Activated naive CD4-positive, alpha-beta T cell treated with anti-CD3 and anti-CD28 coated beads, Interleukin-2, amount 50 U/mL, for 24 hours (primary cell): ENCODE measurements around the gene OR2L8.
A peak's percentile ranks its signal among the peaks of the same experiment; 100 is the strongest.
"Not testable (repeated sequence)": the region's sequence is repeated elsewhere in the genome, so short reads cannot be mapped to it uniquely, and the experiment has no call there.

Source experiments
- H3K27ac Mint-ChIP-seq: one replicate; pipeline ENCODE4 v1.8.0; 2021; ENCODE audit warnings: mild to moderate bottlenecking, mixed read lengths
- H3K27me3 Mint-ChIP-seq: one replicate; pipeline ENCODE4 v1.8.0; 2021; ENCODE audit warnings: mixed read lengths
- H3K36me3 Mint-ChIP-seq: one replicate; pipeline ENCODE4 v1.8.0; 2021; ENCODE audit warnings: mixed read lengths
- H3K4me1 Mint-ChIP-seq: one replicate; pipeline ENCODE4 v1.8.0; 2021; ENCODE audit warnings: mixed read lengths
- H3K4me3 Mint-ChIP-seq: one replicate; pipeline ENCODE4 v1.8.0; 2021; ENCODE audit warnings: mild to moderate bottlenecking, mixed read lengths
- H3K9me3 Mint-ChIP-seq: one replicate; pipeline ENCODE4 v1.8.0; 2021; ENCODE audit warnings: mixed read lengths

OR2L8 gene, protein sequence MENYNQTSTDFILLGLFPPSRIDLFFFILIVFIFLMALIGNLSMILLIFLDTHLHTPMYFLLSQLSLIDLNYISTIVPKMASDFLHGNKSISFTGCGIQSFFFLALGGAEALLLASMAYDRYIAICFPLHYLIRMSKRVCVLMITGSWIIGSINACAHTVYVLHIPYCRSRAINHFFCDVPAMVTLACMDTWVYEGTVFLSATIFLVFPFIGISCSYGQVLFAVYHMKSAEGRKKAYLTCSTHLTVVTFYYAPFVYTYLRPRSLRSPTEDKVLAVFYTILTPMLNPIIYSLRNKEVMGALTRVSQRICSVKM

DNA sequence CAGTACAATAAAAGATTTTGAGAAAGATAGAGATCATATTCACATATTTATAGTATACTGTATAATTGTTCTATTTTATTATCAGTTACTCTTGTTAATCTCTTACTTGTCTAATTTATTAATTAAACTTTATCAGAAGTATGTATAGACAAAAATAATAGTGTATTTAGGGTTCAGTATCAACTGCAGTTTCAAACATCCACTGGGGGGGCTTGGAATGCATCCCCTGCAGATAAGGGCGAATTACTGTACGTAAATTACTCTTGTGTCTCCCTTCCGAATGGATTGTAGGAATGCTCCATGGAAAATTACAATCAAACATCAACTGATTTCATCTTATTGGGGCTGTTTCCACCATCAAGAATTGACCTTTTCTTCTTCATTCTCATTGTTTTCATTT, at the start of gene OR2L8:
Gene OR2L8 (plus strand): TSS at position 301 of the 400 bp plus-strand sequence. CDS start 0 bp downstream, at position 301.
- no peaks in the 10 kb centered on the region for H3K4me1 Mint-ChIP-seq
- no peaks in the 10 kb centered on the region for H3K27me3 Mint-ChIP-seq
- peaks cover 6% of the 10 kb centered on the region for H3K9me3 Mint-ChIP-seq
- no peak within 1 kb of the TSS for H3K4me3 Mint-ChIP-seq
- H3K36me3 Mint-ChIP-seq: no peaks in the 10 kb centered on the region
- no peak within 1 kb of the TSS for H3K27ac Mint-ChIP-seq

GRCh38 chr1:247904122-247904521, 44.5 kb upstream of the OR2L8 start:
- H3K9me3 Mint-ChIP-seq: peaks cover 8% of the 10 kb centered on the region
- H3K27me3 Mint-ChIP-seq: peaks cover 3% of the 10 kb centered on the region
- H3K4me3 Mint-ChIP-seq: no peak overlapping the region
- H3K4me1 Mint-ChIP-seq: peaks cover 29% of the 10 kb centered on the region
- no peak overlapping the region for H3K27ac Mint-ChIP-seq
- no peaks in the 10 kb centered on the region for H3K36me3 Mint-ChIP-seq

- peaks cover 8% of the 10 kb centered on the region for H3K9me3 Mint-ChIP-seq
- H3K4me1 Mint-ChIP-seq: peaks cover 29% of the 10 kb centered on the region
- H3K27ac Mint-ChIP-seq: no peak overlapping the region
- H3K27me3 Mint-ChIP-seq: peaks cover 3% of the 10 kb centered on the region
- peak overlapping the region; percentile 33 for H3K4me3 Mint-ChIP-seq
- H3K36me3 Mint-ChIP-seq: no peaks in the 10 kb centered on the region
Measured at GRCh38 chr1:247905181-247905580, 43.5 kb upstream of the OR2L8 start.

DNA sequence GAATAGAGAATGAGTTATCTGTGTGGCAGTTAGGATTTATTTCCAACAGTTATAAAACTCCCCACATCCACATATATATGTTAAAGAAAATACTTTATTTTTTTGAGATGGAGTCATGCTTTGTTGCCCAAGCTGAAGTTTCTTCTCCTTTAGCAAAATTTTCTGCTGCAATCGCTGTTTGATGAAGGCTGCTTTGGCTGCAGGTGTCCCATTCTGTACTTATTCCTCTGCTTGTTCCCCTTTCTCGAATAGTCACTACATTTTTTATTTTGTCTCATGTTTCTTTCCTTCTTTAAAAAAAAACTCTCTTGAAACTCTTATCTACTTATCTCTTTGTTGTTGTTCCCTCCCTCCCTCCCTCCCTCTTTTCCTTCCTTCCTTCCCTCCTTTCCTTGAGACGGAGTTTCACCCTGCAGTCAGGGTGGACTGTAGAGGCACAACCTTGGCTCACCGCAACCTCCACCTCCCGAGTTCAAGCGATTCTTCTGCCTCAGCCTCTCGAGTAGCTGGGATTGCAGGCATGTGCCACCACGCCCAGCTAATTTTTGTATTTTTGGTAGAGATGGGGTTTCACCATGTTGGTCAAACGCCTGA, 42.7 kb upstream of the OR2L8 start:
- peaks cover 8% of the 10 kb centered on the region for H3K9me3 Mint-ChIP-seq
- peak overlapping the region; percentile 73 for H3K27ac Mint-ChIP-seq
- peak overlapping the region; percentile 85 for H3K4me3 Mint-ChIP-seq
- no peaks in the 10 kb centered on the region for H3K36me3 Mint-ChIP-seq
- H3K4me1 Mint-ChIP-seq: peaks cover 29% of the 10 kb centered on the region
- peaks cover 3% of the 10 kb centered on the region for H3K27me3 Mint-ChIP-seq

- Mint-ChIP-seq H3K4me3 (peak overlapping the region; percentile 85), H3K9me3 (peaks cover 8% of the 10 kb centered on the region), H3K27ac (peak overlapping the region; percentile 73), H3K36me3 (no peaks in the 10 kb centered on the region), H3K27me3 (peaks cover 3% of the 10 kb centered on the region), H3K4me1 (peaks cover 29% of the 10 kb centered on the region)
Measured at GRCh38 chr1:247906504-247907047, 42.1 kb upstream of the OR2L8 start.

GRCh38 chr1:247908766-247909165, 39.9 kb upstream of the OR2L8 start:
- Mint-ChIP-seq H3K4me3 (no peak overlapping the region), H3K4me1 (peaks cover 29% of the 10 kb centered on the region), H3K27ac (no peak overlapping the region), H3K36me3 (no peaks in the 10 kb centered on the region), H3K27me3 (peaks cover 4% of the 10 kb centered on the region), H3K9me3 (peaks cover 8% of the 10 kb centered on the region)

- H3K4me1 Mint-ChIP-seq: no peaks in the 10 kb centered on the region
- no peak overlapping the region for H3K4me3 Mint-ChIP-seq
- H3K27me3 Mint-ChIP-seq: peaks cover 9% of the 10 kb centered on the region
- no peaks in the 10 kb centered on the region for H3K9me3 Mint-ChIP-seq
- H3K36me3 Mint-ChIP-seq: no peaks in the 10 kb centered on the region
- no peak overlapping the region for H3K27ac Mint-ChIP-seq
Measured at GRCh38 chr1:247913786-247914185, 34.9 kb upstream of the OR2L8 start.

- Mint-ChIP-seq H3K36me3 (no peaks in the 10 kb centered on the region), H3K4me1 (no peaks in the 10 kb centered on the region), H3K9me3 (no peaks in the 10 kb centered on the region), H3K27ac (no peak overlapping the region), H3K4me3 (no peak overlapping the region), H3K27me3 (peaks cover 6% of the 10 kb centered on the region)
Measured at GRCh38 chr1:247914941-247915662, 33.6 kb upstream of the OR2L8 start.

DNA sequence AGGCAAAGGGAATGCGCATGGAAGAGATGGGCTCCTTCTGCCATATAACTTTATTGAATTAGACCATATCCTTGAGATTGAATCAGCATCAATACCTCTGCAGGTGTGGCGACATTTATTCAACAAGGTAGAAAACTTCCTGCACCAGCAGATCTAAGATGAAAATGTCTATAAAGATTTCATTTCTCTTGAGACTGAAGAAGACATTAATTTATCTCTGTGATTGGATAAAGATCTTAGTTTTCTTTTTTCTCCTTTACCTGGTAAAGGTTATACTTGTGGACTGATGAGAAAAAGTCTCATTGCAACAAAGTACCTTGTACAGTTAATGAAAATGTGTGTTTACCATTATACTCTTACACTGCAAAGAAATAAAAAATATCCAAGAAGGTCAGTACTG, 28.7 kb upstream of the OR2L8 start, which contains the start of gene OR2T8:
Gene OR2T8 (plus strand): TSS at position 301 of the 400 bp plus-strand sequence. CDS start 766 bp downstream, outside the sequence.
- H3K27me3 Mint-ChIP-seq: peaks cover 3% of the 10 kb centered on the region
- no peak within 1 kb of the TSS for H3K4me3 Mint-ChIP-seq
- no peaks in the 10 kb centered on the region for H3K36me3 Mint-ChIP-seq
- no peaks in the 10 kb centered on the region for H3K4me1 Mint-ChIP-seq
- H3K9me3 Mint-ChIP-seq: no peaks in the 10 kb centered on the region
- no peak within 1 kb of the TSS for H3K27ac Mint-ChIP-seq

- H3K36me3 Mint-ChIP-seq: no peaks in the 10 kb centered on the region
- H3K27me3 Mint-ChIP-seq: no peaks in the 10 kb centered on the region
- H3K9me3 Mint-ChIP-seq: no peaks in the 10 kb centered on the region
- H3K27ac Mint-ChIP-seq: no peak overlapping the region
- no peaks in the 10 kb centered on the region for H3K4me1 Mint-ChIP-seq
- H3K4me3 Mint-ChIP-seq: no peak overlapping the region
Measured at GRCh38 chr1:247923941-247924340, 24.7 kb upstream of the OR2L8 start.

DNA sequence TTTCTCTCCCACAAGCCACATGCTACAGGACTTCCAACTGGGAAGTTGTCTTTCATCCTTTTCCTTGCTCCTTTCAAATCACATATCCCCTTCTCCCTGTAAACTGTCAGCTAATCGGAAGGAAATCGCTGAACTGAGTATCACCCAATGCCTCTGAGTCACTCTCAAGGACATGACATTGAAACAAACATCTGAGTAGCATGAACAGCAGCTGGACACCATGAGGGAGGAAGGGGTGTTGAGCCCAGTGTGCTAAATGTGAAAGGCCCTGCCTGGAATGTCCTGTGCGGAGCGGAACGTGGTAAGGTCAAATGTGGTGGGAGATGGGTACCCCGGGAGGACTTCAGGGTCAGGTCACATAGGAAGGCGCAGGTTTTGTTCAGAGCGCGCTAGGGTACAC, 23.8 kb upstream of the OR2L8 start, which contains the start of gene OR2AJ1:
Gene OR2AJ1 (plus strand): TSS at position 22 of the 400 bp plus-strand sequence. CDS start 8,880 bp downstream, outside the sequence.
- H3K4me3 Mint-ChIP-seq: no peak within 1 kb of the TSS
- peaks cover under 1% of the 10 kb centered on the region for H3K27me3 Mint-ChIP-seq
- H3K36me3 Mint-ChIP-seq: no peaks in the 10 kb centered on the region
- H3K9me3 Mint-ChIP-seq: no peaks in the 10 kb centered on the region
- no peak within 1 kb of the TSS for H3K27ac Mint-ChIP-seq
- no peaks in the 10 kb centered on the region for H3K4me1 Mint-ChIP-seq

- Mint-ChIP-seq H3K9me3 (no peaks in the 10 kb centered on the region), H3K36me3 (no peaks in the 10 kb centered on the region), H3K4me3 (no peak overlapping the region), H3K4me1 (no peaks in the 10 kb centered on the region), H3K27ac (no peak overlapping the region), H3K27me3 (peaks cover 5% of the 10 kb centered on the region)
Measured at GRCh38 chr1:247933989-247934388, 14.7 kb upstream of the OR2L8 start.

DNA sequence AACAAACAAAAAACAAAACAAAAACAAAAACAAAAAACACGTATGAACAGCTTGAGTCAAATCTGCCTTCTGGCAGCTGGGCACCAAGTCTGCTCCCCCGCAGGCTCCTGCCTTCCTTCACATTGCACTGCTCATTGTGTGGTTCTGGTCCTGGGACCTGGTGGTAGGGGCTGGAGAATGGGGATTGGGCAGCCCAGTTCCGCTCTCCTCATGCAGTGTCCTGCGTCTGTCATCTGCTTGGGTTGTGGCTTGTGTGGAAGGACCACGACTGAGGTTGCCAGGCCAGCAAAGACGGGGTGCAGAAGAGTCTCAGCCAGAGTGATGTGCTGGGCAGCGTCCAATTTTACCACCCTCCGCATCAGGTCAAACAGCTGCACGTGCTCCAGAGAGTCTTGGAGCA, 12.9 kb upstream of the OR2L8 start:
- no peak overlapping the region for H3K27ac Mint-ChIP-seq
- H3K4me1 Mint-ChIP-seq: no peaks in the 10 kb centered on the region
- no peak overlapping the region for H3K4me3 Mint-ChIP-seq
- H3K27me3 Mint-ChIP-seq: no peaks in the 10 kb centered on the region
- H3K36me3 Mint-ChIP-seq: no peaks in the 10 kb centered on the region
- H3K9me3 Mint-ChIP-seq: no peaks in the 10 kb centered on the region

DNA sequence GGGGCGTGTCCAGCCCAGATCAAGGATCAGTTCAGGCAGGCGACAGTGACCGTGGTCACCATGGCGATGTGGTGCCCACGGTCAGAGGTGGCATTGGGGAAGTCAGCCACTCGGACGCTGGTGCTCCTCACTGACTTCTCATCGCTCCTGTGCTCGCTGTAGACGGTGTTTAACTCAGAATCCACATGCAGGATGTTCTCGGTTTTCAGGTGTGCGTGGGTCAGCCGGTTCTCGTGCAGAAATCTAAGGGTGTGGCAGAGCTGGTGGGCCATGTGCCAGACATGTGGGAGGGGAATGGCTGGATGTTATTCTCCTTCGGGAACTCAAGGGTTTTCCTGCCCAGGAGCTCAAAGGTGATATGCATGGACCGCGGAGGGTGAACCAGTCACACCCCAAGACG, 12.2 kb upstream of the OR2L8 start:
- no peaks in the 10 kb centered on the region for H3K4me1 Mint-ChIP-seq
- no peaks in the 10 kb centered on the region for H3K36me3 Mint-ChIP-seq
- H3K27ac Mint-ChIP-seq: no peak overlapping the region
- H3K9me3 Mint-ChIP-seq: no peaks in the 10 kb centered on the region
- H3K4me3 Mint-ChIP-seq: no peak overlapping the region
- H3K27me3 Mint-ChIP-seq: no peaks in the 10 kb centered on the region

GRCh38 chr1:247936965-247937734, 11.5 kb upstream of the OR2L8 start:
- not testable (repeated sequence) for H3K4me3 Mint-ChIP-seq, H3K9me3 Mint-ChIP-seq, H3K27ac Mint-ChIP-seq, H3K27me3 Mint-ChIP-seq, H3K4me1 Mint-ChIP-seq, H3K36me3 Mint-ChIP-seq
